ENCODE measurements around the gene SESTD1. TPM values are rescaled to one million over a fixed set of nuclear protein-coding genes. Genes with fewer than 3 reads are reported as not detected.
A peak's percentile ranks its signal among the peaks of the same experiment; 100 is the strongest.
"Not testable (repeated sequence)": the region's sequence is repeated elsewhere in the genome, so short reads cannot be mapped to it uniquely, and the experiment has no call there.

The SESTD1 gene
- total RNA-seq, 2 experiments from 2014 or later, result 3.2 to 21.4 TPM

DNA sequence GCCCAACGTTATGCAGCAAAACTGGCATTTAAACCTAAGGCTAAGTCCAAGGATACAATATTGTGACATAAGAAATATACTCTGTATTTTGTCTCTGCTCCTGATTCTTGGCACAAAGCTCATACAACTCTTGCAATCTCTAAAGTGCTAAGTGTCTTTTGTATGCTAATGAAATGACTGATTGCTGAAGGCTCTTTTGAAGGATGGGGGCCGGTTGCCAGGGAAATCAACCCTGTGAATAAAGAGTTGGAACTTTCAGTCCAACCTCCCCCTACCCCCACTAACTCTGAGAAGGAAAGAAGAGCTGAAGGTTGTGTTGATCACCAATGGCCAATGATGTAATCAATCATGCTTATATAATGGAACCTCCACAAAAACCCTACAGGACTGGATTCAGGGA lies 40.3 kb downstream of the SESTD1 start:
- DNase-seq (ENCODE audit: low spot score), result no peak
- TF ChIP-seq, protein P1, sequence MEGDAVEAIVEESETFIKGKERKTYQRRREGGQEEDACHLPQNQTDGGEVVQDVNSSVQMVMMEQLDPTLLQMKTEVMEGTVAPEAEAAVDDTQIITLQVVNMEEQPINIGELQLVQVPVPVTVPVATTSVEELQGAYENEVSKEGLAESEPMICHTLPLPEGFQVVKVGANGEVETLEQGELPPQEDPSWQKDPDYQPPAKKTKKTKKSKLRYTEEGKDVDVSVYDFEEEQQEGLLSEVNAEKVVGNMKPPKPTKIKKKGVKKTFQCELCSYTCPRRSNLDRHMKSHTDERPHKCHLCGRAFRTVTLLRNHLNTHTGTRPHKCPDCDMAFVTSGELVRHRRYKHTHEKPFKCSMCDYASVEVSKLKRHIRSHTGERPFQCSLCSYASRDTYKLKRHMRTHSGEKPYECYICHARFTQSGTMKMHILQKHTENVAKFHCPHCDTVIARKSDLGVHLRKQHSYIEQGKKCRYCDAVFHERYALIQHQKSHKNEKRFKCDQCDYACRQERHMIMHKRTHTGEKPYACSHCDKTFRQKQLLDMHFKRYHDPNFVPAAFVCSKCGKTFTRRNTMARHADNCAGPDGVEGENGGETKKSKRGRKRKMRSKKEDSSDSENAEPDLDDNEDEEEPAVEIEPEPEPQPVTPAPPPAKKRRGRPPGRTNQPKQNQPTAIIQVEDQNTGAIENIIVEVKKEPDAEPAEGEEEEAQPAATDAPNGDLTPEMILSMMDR (conservative IDR thresholded peaks at IDR 0.05; ENCODE audit: low read length), result no peak
- Histone ChIP-seq H3K79me2 (ENCODE audit: insufficient read depth, low read depth, low read length) (no peaks in the 10 kb centered on the region), H3K4me1 (ENCODE audit: insufficient read depth, low read length, poor library complexity, severe bottlenecking) (no peaks in the 10 kb centered on the region), H3K4me2 (ENCODE audit: low read length) (no peak overlapping the region), H3K4me3 (ENCODE audit: low read depth, low read length, poor library complexity, severe bottlenecking) (no peak overlapping the region), H3K9me2 (ENCODE audit: insufficient read depth, low read length) (no peaks in the 10 kb centered on the region), H4K20me1 (ENCODE audit: insufficient read depth, low read length) (no peaks in the 10 kb centered on the region), H3K9me3 (ENCODE audit: low read length) (no peaks in the 10 kb centered on the region), H3K27ac (ENCODE audit: low read depth, low read length, poor library complexity, severe bottlenecking) (no peak overlapping the region), H2AFZ (ENCODE audit: low read length) (no peak overlapping the region), H3K36me3 (ENCODE audit: insufficient read depth, low read length) (no peaks in the 10 kb centered on the region)
- CTCF ChIA-PET (ENCODE audit: unreplicated experiment), result no interaction called here
- no TSS peak for BruUV-seq (replicated peaks)
- intact Hi-C loops (cut with micrococcal nuclease; ENCODE audit: unreplicated experiment), result loop anchor here (5.0 kb wide), 1 partner anchor 118 kb away; no protein-coding TSS in a partner anchor
- POLR2A ChIA-PET, result interaction anchor here (0.7 kb wide), 1 partner anchor 180 kb away, joined by 3 read pairs; no protein-coding TSS in a partner anchor

DNA sequence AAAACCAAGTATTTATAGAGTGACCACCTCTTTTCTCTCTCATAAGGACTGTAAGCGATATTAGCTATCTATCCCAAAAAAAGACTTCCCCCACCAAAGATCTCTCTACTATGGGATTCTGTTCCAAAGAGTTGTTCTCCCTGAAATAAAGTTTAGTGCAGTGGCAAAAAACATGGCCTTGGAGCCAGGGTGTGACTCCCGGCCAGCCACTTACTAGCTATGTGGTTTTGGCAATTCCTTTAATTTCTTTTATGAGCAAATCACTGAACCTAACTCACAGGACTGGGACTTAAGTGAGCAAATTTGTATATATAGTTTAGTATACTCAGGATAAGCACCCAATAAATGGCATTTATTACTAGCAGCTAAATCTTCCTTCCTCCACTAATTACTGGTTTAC lies 42.6 kb downstream of the SESTD1 start:
- Histone ChIP-seq H3K36me3 (ENCODE audit: insufficient read depth, low read length) (no peaks in the 10 kb centered on the region), H3K4me3 (ENCODE audit: low read depth, low read length, poor library complexity, severe bottlenecking) (no peak overlapping the region), H3K9me3 (ENCODE audit: low read length) (no peaks in the 10 kb centered on the region), H3K9me2 (ENCODE audit: insufficient read depth, low read length) (no peaks in the 10 kb centered on the region), H2AFZ (ENCODE audit: low read length) (no peak overlapping the region), H3K4me2 (ENCODE audit: low read length) (no peak overlapping the region), H3K79me2 (ENCODE audit: insufficient read depth, low read depth, low read length) (no peaks in the 10 kb centered on the region), H3K4me1 (ENCODE audit: insufficient read depth, low read length, poor library complexity, severe bottlenecking) (no peaks in the 10 kb centered on the region), H3K27ac (ENCODE audit: low read depth, low read length, poor library complexity, severe bottlenecking) (no peak overlapping the region), H4K20me1 (ENCODE audit: insufficient read depth, low read length) (no peaks in the 10 kb centered on the region)
- no peak for TF ChIP-seq EZH2phosphoT487 (IDR thresholded peaks at IDR 0.05; ENCODE audit: borderline replicate concordance, low read depth, low read length)
- TF ChIP-seq, protein P1 (conservative IDR thresholded peaks at IDR 0.05; ENCODE audit: low read length), result no peak
- no peak for DNase-seq (ENCODE audit: low spot score)
- no TSS peak for BruUV-seq (replicated peaks)
- intact Hi-C loops (cut with micrococcal nuclease; ENCODE audit: unreplicated experiment), result loop anchor here (5.0 kb wide), 1 partner anchor 120 kb away; no protein-coding TSS in a partner anchor
- POLR2A ChIA-PET, result no interaction called here
- CTCF ChIA-PET (ENCODE audit: unreplicated experiment), result no interaction called here

DNA sequence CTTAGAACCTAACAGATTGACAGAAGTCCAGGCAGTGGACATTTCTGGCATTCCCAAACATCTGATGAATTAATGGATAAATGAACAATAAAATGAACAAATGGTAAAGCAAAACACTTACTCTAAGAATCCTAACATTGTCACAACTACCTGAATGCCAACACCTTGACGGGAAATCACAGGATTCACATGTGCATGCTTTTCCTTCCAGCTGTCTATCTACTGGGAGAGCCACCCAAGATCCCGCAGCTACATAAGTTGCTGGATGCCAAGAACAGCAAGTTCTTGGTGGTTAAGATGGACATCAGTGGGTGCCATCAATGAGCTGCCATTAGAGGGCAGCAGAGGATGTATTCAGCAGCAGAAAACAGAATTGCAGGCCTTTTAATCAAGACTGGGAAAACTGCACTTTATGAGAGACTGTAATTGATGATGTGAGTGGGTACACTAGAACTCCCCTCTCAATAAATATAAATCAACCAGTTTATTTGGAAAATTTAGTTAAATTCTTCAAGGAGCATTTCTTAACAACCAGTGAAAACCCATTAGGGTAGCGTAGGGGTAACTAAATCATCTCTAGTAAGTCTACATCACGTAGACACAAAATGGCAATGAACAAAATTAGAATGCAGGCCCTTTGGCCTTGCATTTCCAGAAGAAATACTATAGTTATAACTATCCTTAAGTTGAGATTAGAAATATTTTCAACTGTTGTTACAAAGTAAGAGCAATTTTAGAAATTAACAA lies 45.6 kb downstream of the SESTD1 start:
- TF ChIP-seq, protein P1 (conservative IDR thresholded peaks at IDR 0.05; ENCODE audit: low read length), result peak; percentile 94
- TF ChIP-seq EZH2phosphoT487 (IDR thresholded peaks at IDR 0.05; ENCODE audit: borderline replicate concordance, low read depth, low read length), result no peak
- ChIA-PET CTCF (ENCODE audit: unreplicated experiment) (interaction anchor here (0.6 kb wide), 1 partner anchor 125 kb away, joined by 3 read pairs; no protein-coding TSS in a partner anchor), POLR2A (interaction anchor here (0.6 to 0.7 kb wide), 2 partner anchors 201 to 337 kb away, joined by 3 read pairs; no protein-coding TSS in a partner anchor)
- BruUV-seq (replicated peaks), result no TSS peak
- Histone ChIP-seq H3K9me2 (ENCODE audit: insufficient read depth, low read length) (no peaks in the 10 kb centered on the region), H4K20me1 (ENCODE audit: insufficient read depth, low read length) (no peaks in the 10 kb centered on the region), H3K4me2 (ENCODE audit: low read length) (no peak overlapping the region), H3K27ac (ENCODE audit: low read depth, low read length, poor library complexity, severe bottlenecking) (no peak overlapping the region), H2AFZ (ENCODE audit: low read length) (no peak overlapping the region), H3K9me3 (ENCODE audit: low read length) (no peaks in the 10 kb centered on the region), H3K4me3 (ENCODE audit: low read depth, low read length, poor library complexity, severe bottlenecking) (no peak overlapping the region), H3K36me3 (ENCODE audit: insufficient read depth, low read length) (no peaks in the 10 kb centered on the region), H3K4me1 (ENCODE audit: insufficient read depth, low read length, poor library complexity, severe bottlenecking) (no peaks in the 10 kb centered on the region), H3K79me2 (ENCODE audit: insufficient read depth, low read depth, low read length) (no peaks in the 10 kb centered on the region)
- DNase-seq (ENCODE audit: low spot score), result peak; percentile 66
- intact Hi-C loops (cut with micrococcal nuclease; ENCODE audit: unreplicated experiment), result no loop called here

GRCh38 chr2:179214671-179215070 lies 50.0 kb downstream of the SESTD1 start:
- BruUV-seq (replicated peaks); H3K9me3 ChIP-seq (ENCODE audit: low read length); DNase-seq (ENCODE audit: low spot score); H3K79me2 ChIP-seq (ENCODE audit: insufficient read depth, low read depth, low read length); H3K4me1 ChIP-seq (ENCODE audit: insufficient read depth, low read length, poor library complexity, severe bottlenecking); H3K9me2 ChIP-seq (ENCODE audit: insufficient read depth, low read length); H3K4me2 ChIP-seq (ENCODE audit: low read length); CTCF ChIA-PET (ENCODE audit: unreplicated experiment); H3K4me3 ChIP-seq (ENCODE audit: low read depth, low read length, poor library complexity, severe bottlenecking); H3K27ac ChIP-seq (ENCODE audit: low read depth, low read length, poor library complexity, severe bottlenecking); intact Hi-C loops (cut with micrococcal nuclease; ENCODE audit: unreplicated experiment); H2AFZ ChIP-seq (ENCODE audit: low read length); H4K20me1 ChIP-seq (ENCODE audit: insufficient read depth, low read length); H3K36me3 ChIP-seq (ENCODE audit: insufficient read depth, low read length); POLR2A ChIA-PET: not testable (repeated sequence)
